SK-N-SH (cell line): ENCODE data around the gene KDM4C. TPM values are rescaled to one million over a fixed set of nuclear protein-coding genes. Genes with fewer than 3 reads are reported as not detected.

Source experiments
- CTCF ChIA-PET: fragments of 300-600, 350-600 bp; formaldehyde crosslinking; extraction: SDS; loops from one replicate; lab custom pipeline; 2021; lab: Yijun Ruan, JAX
- POLR2A ChIA-PET: fragments of 350-600 bp; sonication (Branson Sonifier 250); formaldehyde crosslinking; extraction: SDS; loops from one replicate; lab custom pipeline; 2020; ENCODE audit warnings: antibody characterized with exemption, inconsistent platforms; lab: Yijun Ruan, JAX
- DNase-seq: peaks from one replicate; pipeline ENCODE4 v3.0.0; 2012
- H2AFZ ChIP-seq: fragments of 200-600 bp; sonication (generic); 2 replicates; pipeline ENCODE4 v1.8.1; 2016; ENCODE audit warnings: antibody characterized with exemption, mild to moderate bottlenecking, low read depth
- H3F3A ChIP-seq: fragments of 200-600 bp; sonication (generic); replicated peaks from 2 replicates; pipeline ENCODE3; 2016; ENCODE audit warnings: antibody characterized with exemption, mild to moderate bottlenecking; ENCODE audit not compliant: insufficient read depth
- H3K27ac ChIP-seq, 2 experiments: fragments of 200-500 bp in 1 of 2; fragments of 200-600 bp in 1 of 2; sonication (Bioruptor generic) in 1 of 2; sonication (generic), shearing (Covaris generic) in 1 of 2; 2 replicates each; pipeline versions ENCODE4 v1.5.1 to v1.6.1; 2014 to 2016; ENCODE audit warnings: low read depth in 2 of 2, inconsistent platforms in 1 of 2, low read length in 1 of 2, mild to moderate bottlenecking in 1 of 2, mixed read lengths in 1 of 2
- H3K27me3 ChIP-seq: fragments of 200-600 bp; sonication (generic), shearing (Covaris generic); 2 replicates; pipeline ENCODE4 v1.6.1; 2016; ENCODE audit warnings: mixed run types; ENCODE audit not compliant: insufficient read depth
- H3K36me3 ChIP-seq, 2 experiments: fragments of 200-500 bp in 1 of 2; fragments of 200-600 bp in 1 of 2; sonication (Bioruptor generic) in 1 of 2; sonication (generic) in 1 of 2; replicated peaks in 1 of 2; 2 replicates each; pipeline versions ENCODE3 to v1.5.1; 2014 to 2016; ENCODE audit warnings: low read length in 1 of 2, mild to moderate bottlenecking in 1 of 2; ENCODE audit not compliant: insufficient read depth in 2 of 2, control insufficient read depth in 1 of 2
- H3K4me1 ChIP-seq, 2 experiments: fragments of 200-500 bp in 1 of 2; fragments of 200-600 bp in 1 of 2; sonication (Bioruptor generic) in 1 of 2; sonication (generic), shearing (Covaris generic) in 1 of 2; 2 replicates each; pipeline versions ENCODE4 v1.5.1 to v1.6.1; 2014 to 2016; ENCODE audit warnings: low read depth in 1 of 2, low read length in 1 of 2, mixed run types in 1 of 2; ENCODE audit not compliant: insufficient read depth in 2 of 2, control insufficient read depth in 1 of 2
- H3K4me2 ChIP-seq: fragments of 200-600 bp; sonication (generic), shearing (Covaris generic); 2 replicates; pipeline ENCODE4 v1.6.1; 2017; ENCODE audit warnings: mixed run types
- H3K4me3 ChIP-seq, 2 experiments: fragments of 200-500 bp in 1 of 2; fragments of 200-600 bp in 1 of 2; sonication (Bioruptor generic) in 1 of 2; sonication (generic), shearing (Covaris generic) in 1 of 2; 2 replicates each; pipeline versions ENCODE4 v1.5.1 to v1.8.1; 2014 to 2016; ENCODE audit warnings: low read depth in 2 of 2, inconsistent platforms in 1 of 2, low read length in 1 of 2, mild to moderate bottlenecking in 1 of 2, mixed read lengths in 1 of 2, moderate library complexity in 1 of 2
- H3K79me2 ChIP-seq: fragments of 200-600 bp; sonication (generic); 2 replicates; pipeline ENCODE4 v1.8.1; 2017; ENCODE audit warnings: mild to moderate bottlenecking; ENCODE audit not compliant: insufficient read depth
- H3K9ac ChIP-seq: fragments of 200-600 bp; sonication (generic); 2 replicates; pipeline ENCODE4 v1.6.1; 2017; ENCODE audit warnings: mixed run types
- H3K9me2 ChIP-seq: fragments of 200-600 bp; sonication (generic); 2 replicates; pipeline ENCODE4 v1.6.1; 2017; ENCODE audit warnings: mixed run types
- H3K9me3 ChIP-seq: fragments of 200-600 bp; sonication (generic); 2 replicates; pipeline ENCODE4 v1.6.1; 2017; ENCODE audit warnings: mixed run types, mild to moderate bottlenecking, moderate library complexity
- H4K20me1 ChIP-seq: fragments of 200-600 bp; sonication (generic); 2 replicates; pipeline ENCODE4 v1.6.1; 2017; ENCODE audit warnings: mild to moderate bottlenecking, mixed run types; ENCODE audit not compliant: insufficient read depth
- EP300 ChIP-seq, 2 experiments: IDR thresholded peaks; 2 replicates each; pipeline versions ENCODE4 v1.4.0 to v1.6.1; 2012; ENCODE audit warnings: borderline replicate concordance in 1 of 2, low read depth in 1 of 2, low read length in 1 of 2
- FOSL2 ChIP-seq: IDR thresholded peaks from 2 replicates; pipeline ENCODE4 v1.4.0; 2012; ENCODE audit warnings: low read depth, mild to moderate bottlenecking, moderate library complexity, borderline replicate concordance
- GABPA ChIP-seq: IDR thresholded peaks from 2 replicates; pipeline ENCODE4 v1.4.0; 2012; ENCODE audit warnings: low read depth, mild to moderate bottlenecking
- JUND ChIP-seq: IDR thresholded peaks from 2 replicates; pipeline ENCODE4 v1.4.0; 2012
- MEF2A ChIP-seq: IDR thresholded peaks from 2 replicates; pipeline ENCODE4 v1.4.0; 2012; ENCODE audit warnings: low read depth, borderline replicate concordance
- NFIC ChIP-seq: IDR thresholded peaks from 2 replicates; pipeline ENCODE4 v1.4.0; 2012; ENCODE audit warnings: borderline replicate concordance
- PBX3 ChIP-seq: IDR thresholded peaks from 2 replicates; pipeline ENCODE4; 2012
- RCOR1 ChIP-seq: fragments of 150-350 bp; IDR thresholded peaks from 2 replicates; pipeline ENCODE4 v1.6.1; 2017; ENCODE audit warnings: antibody characterized with exemption, low read length
- RXRA ChIP-seq: IDR thresholded peaks from 2 replicates; pipeline ENCODE4 v1.4.0; 2012; ENCODE audit warnings: low read depth, mild to moderate bottlenecking, borderline replicate concordance
- SIN3A ChIP-seq: IDR thresholded peaks from 2 replicates; pipeline ENCODE4 v1.6.1; 2012; ENCODE audit warnings: low read depth, mild to moderate bottlenecking, low read length, moderate library complexity, borderline replicate concordance
- TAF1 ChIP-seq: IDR thresholded peaks from 2 replicates; pipeline ENCODE4 v1.6.1; 2012; ENCODE audit warnings: low read depth, mild to moderate bottlenecking, low read length, moderate library complexity, borderline replicate concordance
- TEAD4 ChIP-seq: IDR thresholded peaks from 2 replicates; pipeline ENCODE4 v1.4.0; 2012; ENCODE audit warnings: mild to moderate bottlenecking, borderline replicate concordance; ENCODE audit not compliant: insufficient read depth
- WGBS: methylation state at CpG from one replicate; pipeline ENCODE4 v1.1.6; 2017; ENCODE audit warnings: low lambda C conversion rate; 5-methylcytosine and 5-hydroxymethylcytosine counted together
- polyA plus RNA-seq, 3 experiments: library from polyadenylated mRNA; depleted of rRNA; stranded (reverse); fragments of >200 nt; gene quantifications; 2 replicates each; pipeline ENCODE4 v1.2.3, GENCODE V29; 2012
- TF ChIP-seq, protein P1 (sequence below): fragments of 150-350 bp; IDR thresholded peaks from 2 replicates; pipeline ENCODE4 v1.6.1; 2016; ENCODE audit warnings: mild to moderate bottlenecking, low read depth, low read length
- TF ChIP-seq, protein P2 (sequence below): IDR thresholded peaks from 2 replicates; pipeline ENCODE4 v1.6.1; 2012; ENCODE audit warnings: mild to moderate bottlenecking, low read depth, low read length, moderate library complexity
- TF ChIP-seq, protein P3 (sequence below): fragments of 200-600 bp; sonication (generic); IDR thresholded peaks from 2 replicates; pipeline ENCODE4 v1.6.1; 2017; ENCODE audit warnings: antibody characterized with exemption, mild to moderate bottlenecking, moderate library complexity

KDM4C gene
- polyA plus RNA-seq, 1 of the 3 experiments (the other 2 are of a cell fraction): 9.4 TPM

DNA sequence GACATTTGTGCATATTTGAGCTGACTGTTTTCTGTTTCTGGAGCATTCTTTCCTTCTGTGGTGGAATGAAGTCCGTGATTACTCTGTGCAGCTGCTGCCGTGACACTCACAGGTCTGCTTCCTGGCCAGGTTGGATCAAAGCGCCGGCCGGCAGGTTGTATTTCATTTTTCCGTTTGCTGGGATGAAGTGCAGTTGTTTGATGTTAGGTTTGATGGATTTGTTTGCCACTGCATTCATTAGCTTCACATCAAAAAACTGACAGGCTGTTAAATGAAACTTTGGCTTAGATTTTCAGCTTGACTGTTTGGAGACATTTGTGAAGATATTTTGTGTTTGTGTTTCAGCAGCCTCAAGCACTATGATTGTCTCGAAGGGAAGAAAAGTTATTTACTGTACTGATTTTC, 140.1 kb downstream of the KDM4C start:
- Histone ChIP-seq H3K9ac (no peak overlapping the region), H3K27ac (no peak overlapping the region), H3K9me2 (no peaks in the 10 kb centered on the region), H3F3A (no peaks in the 10 kb centered on the region), H4K20me1 (no peaks in the 10 kb centered on the region), H3K4me1 (peaks cover 0 to 7% of the 10 kb centered on the region in 2 experiments; a peak in 1 of 4 replicates), H3K27me3 (no peaks in the 10 kb centered on the region), H3K4me3 (no peak overlapping the region; a peak in 1 of 4 replicates), H3K79me2 (no peaks in the 10 kb centered on the region), H3K36me3 (peaks cover 12 to 17% of the 10 kb centered on the region in 2 experiments), H2AFZ (no peak overlapping the region), H3K4me2 (no peak overlapping the region), H3K9me3 (no peaks in the 10 kb centered on the region)
- DNase-seq: no peak
- ChIA-PET CTCF (interaction anchor here (0.9 to 2.5 kb wide), 4 partner anchors 13 to 155 kb away, joined by 4 to 9 read pairs (median 4); no protein-coding TSS in a partner anchor), POLR2A (no interaction called here)
- TF ChIP-seq RCOR1: no peak
- no peak for TF ChIP-seq JUND
- no peak for TF ChIP-seq TEAD4
- no peak for TF ChIP-seq PBX3
- no peak for TF ChIP-seq MEF2A
- TF ChIP-seq TAF1: no peak
- no peak for TF ChIP-seq RXRA
- TF ChIP-seq, protein P1, sequence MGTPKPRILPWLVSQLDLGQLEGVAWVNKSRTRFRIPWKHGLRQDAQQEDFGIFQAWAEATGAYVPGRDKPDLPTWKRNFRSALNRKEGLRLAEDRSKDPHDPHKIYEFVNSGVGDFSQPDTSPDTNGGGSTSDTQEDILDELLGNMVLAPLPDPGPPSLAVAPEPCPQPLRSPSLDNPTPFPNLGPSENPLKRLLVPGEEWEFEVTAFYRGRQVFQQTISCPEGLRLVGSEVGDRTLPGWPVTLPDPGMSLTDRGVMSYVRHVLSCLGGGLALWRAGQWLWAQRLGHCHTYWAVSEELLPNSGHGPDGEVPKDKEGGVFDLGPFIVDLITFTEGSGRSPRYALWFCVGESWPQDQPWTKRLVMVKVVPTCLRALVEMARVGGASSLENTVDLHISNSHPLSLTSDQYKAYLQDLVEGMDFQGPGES: no peak
- TF ChIP-seq FOSL2: no peak
- TF ChIP-seq EP300 (IDR thresholded peaks at IDR 0.05; ENCODE audit: borderline replicate concordance in 1 of 2, low read depth in 1 of 2, low read length in 1 of 2): no peak
- TF ChIP-seq NFIC: no peak
- no peak for TF ChIP-seq GABPA
- TF ChIP-seq, protein P2, sequence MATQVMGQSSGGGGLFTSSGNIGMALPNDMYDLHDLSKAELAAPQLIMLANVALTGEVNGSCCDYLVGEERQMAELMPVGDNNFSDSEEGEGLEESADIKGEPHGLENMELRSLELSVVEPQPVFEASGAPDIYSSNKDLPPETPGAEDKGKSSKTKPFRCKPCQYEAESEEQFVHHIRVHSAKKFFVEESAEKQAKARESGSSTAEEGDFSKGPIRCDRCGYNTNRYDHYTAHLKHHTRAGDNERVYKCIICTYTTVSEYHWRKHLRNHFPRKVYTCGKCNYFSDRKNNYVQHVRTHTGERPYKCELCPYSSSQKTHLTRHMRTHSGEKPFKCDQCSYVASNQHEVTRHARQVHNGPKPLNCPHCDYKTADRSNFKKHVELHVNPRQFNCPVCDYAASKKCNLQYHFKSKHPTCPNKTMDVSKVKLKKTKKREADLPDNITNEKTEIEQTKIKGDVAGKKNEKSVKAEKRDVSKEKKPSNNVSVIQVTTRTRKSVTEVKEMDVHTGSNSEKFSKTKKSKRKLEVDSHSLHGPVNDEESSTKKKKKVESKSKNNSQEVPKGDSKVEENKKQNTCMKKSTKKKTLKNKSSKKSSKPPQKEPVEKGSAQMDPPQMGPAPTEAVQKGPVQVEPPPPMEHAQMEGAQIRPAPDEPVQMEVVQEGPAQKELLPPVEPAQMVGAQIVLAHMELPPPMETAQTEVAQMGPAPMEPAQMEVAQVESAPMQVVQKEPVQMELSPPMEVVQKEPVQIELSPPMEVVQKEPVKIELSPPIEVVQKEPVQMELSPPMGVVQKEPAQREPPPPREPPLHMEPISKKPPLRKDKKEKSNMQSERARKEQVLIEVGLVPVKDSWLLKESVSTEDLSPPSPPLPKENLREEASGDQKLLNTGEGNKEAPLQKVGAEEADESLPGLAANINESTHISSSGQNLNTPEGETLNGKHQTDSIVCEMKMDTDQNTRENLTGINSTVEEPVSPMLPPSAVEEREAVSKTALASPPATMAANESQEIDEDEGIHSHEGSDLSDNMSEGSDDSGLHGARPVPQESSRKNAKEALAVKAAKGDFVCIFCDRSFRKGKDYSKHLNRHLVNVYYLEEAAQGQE: no peak
- TF ChIP-seq SIN3A: no peak
- TF ChIP-seq, protein P3, sequence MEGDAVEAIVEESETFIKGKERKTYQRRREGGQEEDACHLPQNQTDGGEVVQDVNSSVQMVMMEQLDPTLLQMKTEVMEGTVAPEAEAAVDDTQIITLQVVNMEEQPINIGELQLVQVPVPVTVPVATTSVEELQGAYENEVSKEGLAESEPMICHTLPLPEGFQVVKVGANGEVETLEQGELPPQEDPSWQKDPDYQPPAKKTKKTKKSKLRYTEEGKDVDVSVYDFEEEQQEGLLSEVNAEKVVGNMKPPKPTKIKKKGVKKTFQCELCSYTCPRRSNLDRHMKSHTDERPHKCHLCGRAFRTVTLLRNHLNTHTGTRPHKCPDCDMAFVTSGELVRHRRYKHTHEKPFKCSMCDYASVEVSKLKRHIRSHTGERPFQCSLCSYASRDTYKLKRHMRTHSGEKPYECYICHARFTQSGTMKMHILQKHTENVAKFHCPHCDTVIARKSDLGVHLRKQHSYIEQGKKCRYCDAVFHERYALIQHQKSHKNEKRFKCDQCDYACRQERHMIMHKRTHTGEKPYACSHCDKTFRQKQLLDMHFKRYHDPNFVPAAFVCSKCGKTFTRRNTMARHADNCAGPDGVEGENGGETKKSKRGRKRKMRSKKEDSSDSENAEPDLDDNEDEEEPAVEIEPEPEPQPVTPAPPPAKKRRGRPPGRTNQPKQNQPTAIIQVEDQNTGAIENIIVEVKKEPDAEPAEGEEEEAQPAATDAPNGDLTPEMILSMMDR: no peak
- WGBS: 94% methylated on average over 7 of the region's 7 CpGs
